ENCODE data around the gene FZD1. TPM values are rescaled to one million over a fixed set of nuclear protein-coding genes. Genes with fewer than 3 reads are reported as not detected.

The FZD1 gene
- total RNA-seq, 1 donor from 2014 or later: 0.55 TPM

GRCh38 chr7:91292506-91292905 lies 28.3 kb downstream of the FZD1 start:
- TF ChIP-seq, protein P1, sequence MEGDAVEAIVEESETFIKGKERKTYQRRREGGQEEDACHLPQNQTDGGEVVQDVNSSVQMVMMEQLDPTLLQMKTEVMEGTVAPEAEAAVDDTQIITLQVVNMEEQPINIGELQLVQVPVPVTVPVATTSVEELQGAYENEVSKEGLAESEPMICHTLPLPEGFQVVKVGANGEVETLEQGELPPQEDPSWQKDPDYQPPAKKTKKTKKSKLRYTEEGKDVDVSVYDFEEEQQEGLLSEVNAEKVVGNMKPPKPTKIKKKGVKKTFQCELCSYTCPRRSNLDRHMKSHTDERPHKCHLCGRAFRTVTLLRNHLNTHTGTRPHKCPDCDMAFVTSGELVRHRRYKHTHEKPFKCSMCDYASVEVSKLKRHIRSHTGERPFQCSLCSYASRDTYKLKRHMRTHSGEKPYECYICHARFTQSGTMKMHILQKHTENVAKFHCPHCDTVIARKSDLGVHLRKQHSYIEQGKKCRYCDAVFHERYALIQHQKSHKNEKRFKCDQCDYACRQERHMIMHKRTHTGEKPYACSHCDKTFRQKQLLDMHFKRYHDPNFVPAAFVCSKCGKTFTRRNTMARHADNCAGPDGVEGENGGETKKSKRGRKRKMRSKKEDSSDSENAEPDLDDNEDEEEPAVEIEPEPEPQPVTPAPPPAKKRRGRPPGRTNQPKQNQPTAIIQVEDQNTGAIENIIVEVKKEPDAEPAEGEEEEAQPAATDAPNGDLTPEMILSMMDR (IDR thresholded peaks at IDR 0.05): no peak
- CTCF ChIA-PET: no interaction called here
- Mint-ChIP-seq H3K9me3 (no peaks in the 10 kb centered on the region), H3K27me3 (peaks cover 18% of the 10 kb centered on the region), H3K27ac (no peak overlapping the region), H3K4me1 (no peaks in the 10 kb centered on the region), H3K4me3 (no peak overlapping the region), H3K36me3 (ENCODE audit: low read depth) (no peaks in the 10 kb centered on the region)
- POLR2A ChIA-PET: no interaction called here
- no peak for DNase-seq
- intact Hi-C loops (cut with micrococcal nuclease): no loop called here
- ATAC-seq (ENCODE audit: low read depth): no peak

DNA sequence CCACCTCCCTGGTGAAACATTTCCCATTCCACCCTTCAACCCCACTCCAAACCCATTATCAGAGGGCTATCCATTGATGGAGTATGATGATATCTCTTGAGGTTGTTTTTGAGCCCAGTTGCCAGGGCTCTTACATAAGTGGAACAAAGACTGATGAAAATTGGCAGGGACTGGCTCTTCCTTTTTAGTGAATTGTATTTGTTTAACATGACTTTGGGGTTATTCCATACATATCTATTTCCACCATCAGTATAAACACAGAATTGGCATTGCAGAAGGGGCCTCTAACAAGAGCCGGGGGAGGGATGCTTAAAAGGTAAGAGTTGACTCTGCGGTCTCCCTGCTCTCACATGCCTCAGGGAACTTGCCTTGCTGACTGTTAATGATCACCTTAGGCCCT lies 28.9 kb downstream of the FZD1 start:
- Mint-ChIP-seq H3K4me1 (no peaks in the 10 kb centered on the region), H3K27ac (no peak overlapping the region), H3K36me3 (ENCODE audit: low read depth) (no peaks in the 10 kb centered on the region), H3K4me3 (no peak overlapping the region), H3K9me3 (no peaks in the 10 kb centered on the region), H3K27me3 (peaks cover 20% of the 10 kb centered on the region)
- ATAC-seq (ENCODE audit: low read depth) (no peak), DNase-seq (no peak)
- intact Hi-C loops (cut with micrococcal nuclease): no loop called here
- CTCF ChIA-PET: no interaction called here
- POLR2A ChIA-PET: no interaction called here
- TF ChIP-seq, protein P1 (IDR thresholded peaks at IDR 0.05): no peak

DNA sequence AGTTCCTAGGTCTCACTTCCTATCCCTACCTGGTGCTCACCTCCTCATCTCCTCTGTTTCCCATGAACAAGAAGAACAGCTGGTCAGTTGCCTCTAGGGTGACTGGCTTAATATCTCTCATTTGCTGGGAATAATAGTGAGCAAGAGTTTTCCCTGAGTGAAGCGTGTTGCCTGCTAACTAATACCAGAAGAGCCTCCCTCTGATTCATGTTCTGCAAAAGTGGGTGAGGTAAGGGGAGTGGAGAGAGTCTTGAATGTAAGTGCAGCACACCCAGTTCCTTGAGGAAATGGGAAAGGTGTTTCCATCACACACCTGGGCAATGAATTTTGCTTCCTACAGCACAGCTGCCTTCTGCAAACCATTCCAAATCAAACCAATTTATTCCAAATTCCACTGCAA lies 29.6 kb downstream of the FZD1 start:
- H3K36me3 Mint-ChIP-seq (ENCODE audit: low read depth): no peaks in the 10 kb centered on the region
- ATAC-seq (ENCODE audit: low read depth) (no peak), DNase-seq (no peak)
- H3K27me3 Mint-ChIP-seq: peaks cover 20% of the 10 kb centered on the region
- ChIA-PET CTCF (no interaction called here), POLR2A (no interaction called here)
- no peak overlapping the region for H3K4me3 Mint-ChIP-seq
- H3K27ac Mint-ChIP-seq: no peak overlapping the region
- no peaks in the 10 kb centered on the region for H3K4me1 Mint-ChIP-seq
- H3K9me3 Mint-ChIP-seq: no peaks in the 10 kb centered on the region
- TF ChIP-seq, protein P1 (IDR thresholded peaks at IDR 0.05): no peak
- intact Hi-C loops (cut with micrococcal nuclease): no loop called here

- TF ChIP-seq, protein P1 (IDR thresholded peaks at IDR 0.05): no peak
- no peak overlapping the region for H3K4me3 Mint-ChIP-seq
- DNase-seq (no peak), ATAC-seq (ENCODE audit: low read depth) (no peak)
- no peaks in the 10 kb centered on the region for H3K9me3 Mint-ChIP-seq
- no peaks in the 10 kb centered on the region for H3K4me1 Mint-ChIP-seq
- POLR2A ChIA-PET: no interaction called here
- peaks cover 20% of the 10 kb centered on the region for H3K27me3 Mint-ChIP-seq
- H3K36me3 Mint-ChIP-seq (ENCODE audit: low read depth): no peaks in the 10 kb centered on the region
- H3K27ac Mint-ChIP-seq: no peak overlapping the region
- intact Hi-C loops (cut with micrococcal nuclease): no loop called here
- CTCF ChIA-PET: no interaction called here
These were observed 30.5 kb downstream of the FZD1 start for GRCh38 chr7:91294639-91295220.

- Mint-ChIP-seq H3K36me3 (ENCODE audit: low read depth) (no peaks in the 10 kb centered on the region), H3K27me3 (peaks cover 20% of the 10 kb centered on the region), H3K9me3 (no peaks in the 10 kb centered on the region), H3K4me3 (no peak overlapping the region), H3K4me1 (no peaks in the 10 kb centered on the region), H3K27ac (no peak overlapping the region)
- no peak for DNase-seq
- TF ChIP-seq, protein P1 (IDR thresholded peaks at IDR 0.05): no peak
- ChIA-PET CTCF (interaction anchor here (0.6 kb wide), 1 partner anchor 1731 kb away, joined by 4 read pairs; no protein-coding TSS in a partner anchor), POLR2A (no interaction called here)
- intact Hi-C loops (cut with micrococcal nuclease): no loop called here
- ATAC-seq (ENCODE audit: low read depth): no peak
These were observed 31.3 kb downstream of the FZD1 start for GRCh38 chr7:91295576-91295975.
